H9 (cell line): ENCODE data around the gene UTP11. TPM values are rescaled to one million over a fixed set of nuclear protein-coding genes. Genes with fewer than 3 reads are reported as not detected.
"Not testable (repeated sequence)": the region's sequence is repeated elsewhere in the genome, so short reads cannot be mapped to it uniquely, and the experiment has no call there.

Source experiments
- DNase-seq: peaks from one replicate; pipeline ENCODE4 v3.0.0-alpha.2; 2017
- H2AFZ ChIP-seq: one replicate; pipeline ENCODE4 v1.6.1; 2013; ENCODE audit warnings: mild to moderate bottlenecking, low read length, control low read depth, moderate library complexity
- H2AK5ac ChIP-seq: 2 replicates; pipeline ENCODE4 v1.6.1; 2013; ENCODE audit warnings: low read length, control low read depth, mixed read lengths; ENCODE audit not compliant: insufficient read length
- H2BK120ac ChIP-seq: one replicate; pipeline ENCODE4 v1.6.1; 2013; ENCODE audit warnings: low read depth, mild to moderate bottlenecking, low read length, control low read depth, inconsistent platforms; ENCODE audit not compliant: poor library complexity, severe bottlenecking
- H2BK12ac ChIP-seq: 2 replicates; pipeline ENCODE4 v1.6.1; 2013; ENCODE audit warnings: low read length, control low read depth, mixed read lengths, low read depth; ENCODE audit not compliant: insufficient read length
- H2BK15ac ChIP-seq: 2 replicates; pipeline ENCODE4 v1.6.1; 2013; ENCODE audit warnings: low read depth, low read length, control low read depth
- H2BK20ac ChIP-seq: one replicate; pipeline ENCODE4 v1.6.1; 2013; ENCODE audit warnings: low read depth, mild to moderate bottlenecking, low read length, control low read depth, inconsistent platforms; ENCODE audit not compliant: poor library complexity, severe bottlenecking
- H2BK5ac ChIP-seq: 2 replicates; pipeline ENCODE4 v1.6.1; 2013; ENCODE audit warnings: low read length, control low read depth, mixed read lengths; ENCODE audit not compliant: insufficient read length
- H3K14ac ChIP-seq: 2 replicates; pipeline ENCODE4 v1.6.1; 2013; ENCODE audit warnings: low read length, control low read depth; ENCODE audit not compliant: insufficient read depth
- H3K18ac ChIP-seq: 2 replicates; pipeline ENCODE4 v1.6.1; 2013; ENCODE audit warnings: low read depth, mild to moderate bottlenecking, mixed read lengths, low read length, control low read depth; ENCODE audit not compliant: insufficient read length
- H3K23ac ChIP-seq: 2 replicates; pipeline ENCODE4 v1.6.1; 2013; ENCODE audit warnings: low read length, control low read depth, mixed read lengths, low read depth; ENCODE audit not compliant: insufficient read length
- H3K23me2 ChIP-seq: 2 replicates; pipeline ENCODE4 v1.6.1; 2013; ENCODE audit warnings: low read depth, mild to moderate bottlenecking, mixed read lengths, low read length, control low read depth; ENCODE audit not compliant: insufficient read length, poor library complexity, severe bottlenecking
- H3K27ac ChIP-seq: 2 replicates; pipeline ENCODE4 v1.5.1; 2013; ENCODE audit warnings: low read length, control low read depth, mixed read lengths, low read depth; ENCODE audit not compliant: insufficient read length
- H3K27me3 ChIP-seq: 2 replicates; pipeline ENCODE4 v1.6.1; 2013; ENCODE audit warnings: low read length, control low read depth, inconsistent platforms; ENCODE audit not compliant: insufficient read depth
- H3K4ac ChIP-seq: 2 replicates; pipeline ENCODE4 v1.6.1; 2013; ENCODE audit warnings: low read depth, mild to moderate bottlenecking, control low read depth, inconsistent platforms, low read length, moderate library complexity
- H3K4me1 ChIP-seq: 2 replicates; pipeline ENCODE4 v1.6.1; 2013; ENCODE audit warnings: low read length, control low read depth, inconsistent platforms; ENCODE audit not compliant: insufficient read depth
- H3K4me2 ChIP-seq: 2 replicates; pipeline ENCODE4 v1.6.1; 2013; ENCODE audit warnings: low read length, control low read depth, mixed read lengths; ENCODE audit not compliant: insufficient read length, insufficient read depth
- H3K56ac ChIP-seq: 2 replicates; pipeline ENCODE4 v1.6.1; 2013; ENCODE audit warnings: low read depth, mild to moderate bottlenecking, mixed read lengths, low read length, control low read depth; ENCODE audit not compliant: insufficient read length
- H3K79me1 ChIP-seq: 2 replicates; pipeline ENCODE4 v1.6.1; 2013; ENCODE audit warnings: low read depth, mild to moderate bottlenecking, moderate library complexity, low read length, control low read depth, inconsistent platforms; ENCODE audit not compliant: insufficient read depth, poor library complexity, severe bottlenecking
- H3K79me2 ChIP-seq: 2 replicates; pipeline ENCODE4 v1.6.1; 2013; ENCODE audit warnings: low read length, control low read depth, inconsistent platforms; ENCODE audit not compliant: insufficient read depth
- H3K9ac ChIP-seq: 2 replicates; pipeline ENCODE4 v1.6.1; 2013; ENCODE audit warnings: low read length, control low read depth, mixed read lengths; ENCODE audit not compliant: insufficient read length; ENCODE audit errors: extremely low read depth
- H3K9me3 ChIP-seq: one replicate; pipeline ENCODE4 v1.6.1; 2013; ENCODE audit warnings: low read depth, low read length, inconsistent platforms; ENCODE audit not compliant: control insufficient read depth
- H3T11ph ChIP-seq: one replicate; pipeline ENCODE4 v1.6.1; 2013; ENCODE audit warnings: mild to moderate bottlenecking, low read length, control low read depth, inconsistent platforms
- H4K20me1 ChIP-seq: one replicate; pipeline ENCODE4 v1.6.1; 2013; ENCODE audit not compliant: control insufficient read depth, insufficient read length, insufficient read depth
- H4K5ac ChIP-seq: 2 replicates; pipeline ENCODE4 v1.6.1; 2013; ENCODE audit warnings: low read depth, mild to moderate bottlenecking, mixed read lengths, low read length, control low read depth; ENCODE audit not compliant: insufficient read length
- H4K8ac ChIP-seq: replicated peaks from 2 replicates; pipeline ENCODE4 v1.6.1; 2013; ENCODE audit warnings: low read length, control low read depth, mixed read lengths, low read depth; ENCODE audit not compliant: insufficient read length
- H4K91ac ChIP-seq: 2 replicates; pipeline ENCODE4 v1.6.1; 2013; ENCODE audit warnings: low read depth, mild to moderate bottlenecking, moderate library complexity, mixed read lengths, low read length, control low read depth; ENCODE audit not compliant: insufficient read length
- H3K27ac Mint-ChIP-seq, 3 experiments: 2 replicates in 2 of 3; 3 replicates in 1 of 3; pipeline ENCODE4 v1.8.0; 2020 to 2021; ENCODE audit warnings: mixed read lengths in 3 of 3, mild to moderate bottlenecking in 1 of 3, moderate library complexity in 1 of 3
- H3K27me3 Mint-ChIP-seq: 2 replicates; pipeline ENCODE4 v1.8.0; 2021; ENCODE audit warnings: low read depth, mild to moderate bottlenecking, moderate library complexity, mixed read lengths
- H3K36me3 Mint-ChIP-seq, 3 experiments: 2 replicates in 2 of 3; 3 replicates in 1 of 3; pipeline ENCODE4 v1.8.0; 2020 to 2021; ENCODE audit warnings: low read depth in 3 of 3, mixed read lengths in 3 of 3; ENCODE audit not compliant: insufficient read depth in 1 of 3
- H3K4me1 Mint-ChIP-seq, 2 experiments: 2 replicates each; pipeline ENCODE4 v1.8.0; 2020; ENCODE audit warnings: mixed read lengths in 2 of 2
- H3K4me3 Mint-ChIP-seq, 2 experiments: 2 replicates in 1 of 2; 3 replicates in 1 of 2; pipeline ENCODE4 v1.8.0; 2020 to 2021; ENCODE audit warnings: mild to moderate bottlenecking in 2 of 2, mixed read lengths in 2 of 2, moderate library complexity in 1 of 2
- H3K9me3 Mint-ChIP-seq, 2 experiments: 2 replicates in 1 of 2; 3 replicates in 1 of 2; pipeline ENCODE4 v1.8.0; 2020; ENCODE audit warnings: mild to moderate bottlenecking in 2 of 2, mixed read lengths in 2 of 2, moderate library complexity in 1 of 2
- WGBS: extraction: QIAGEN DNeasy Blood & Tissue Kit; methylation state at CpG from one replicate; pipeline ENCODE4 v1.1.7; 2013; ENCODE audit warnings: missing lambda C conversion rate, low lambda C conversion rate, mixed read lengths; ENCODE audit not compliant: insufficient read length; ENCODE audit errors: extremely low coverage; 5-methylcytosine and 5-hydroxymethylcytosine counted together
- total RNA-seq: library from RNA; stranded (reverse); gene quantifications from 2 replicates; pipeline ENCODE4 v1.2.1, GENCODE V29; 2021
- TF ChIP-seq, protein P1 (sequence below): fragments of 200-600 bp; sonication (generic); conservative IDR thresholded peaks from 3 replicates; pipeline ENCODE4 v1.8.0; 2021; ENCODE audit warnings: antibody characterized with exemption, mild to moderate bottlenecking

Gene UTP11
- total RNA-seq, 1 experiment from 2014 or later, result 63.1 TPM

DNA sequence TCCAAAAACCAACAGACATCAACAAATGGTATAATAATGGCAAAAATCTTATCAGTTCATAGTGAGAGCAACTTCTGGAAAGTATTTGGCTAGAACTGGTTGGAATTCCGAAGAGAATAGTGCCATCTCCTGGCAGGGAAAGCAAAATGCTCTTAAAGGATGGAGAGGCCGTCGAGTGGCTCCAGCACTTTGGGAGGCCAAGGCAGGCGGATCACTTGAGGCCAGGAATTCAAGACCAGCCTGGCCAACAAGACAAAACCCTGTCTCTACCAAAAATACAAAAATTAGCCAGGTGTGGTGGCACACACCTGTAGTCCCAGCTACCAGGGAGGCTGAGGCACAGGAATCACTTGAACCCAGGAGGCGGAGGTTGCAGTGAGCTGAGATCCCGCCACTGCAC lies 37.5 kb upstream of the UTP11 start:
- not testable (repeated sequence) for H3K27ac Mint-ChIP-seq, H3K23me2 ChIP-seq, H3K79me2 ChIP-seq

More for the DNA sequence above, 37.5 kb upstream of the UTP11 start:
- H3K9ac ChIP-seq, H2BK12ac ChIP-seq, H3T11ph ChIP-seq, H4K20me1 ChIP-seq, H4K8ac ChIP-seq, H2AK5ac ChIP-seq, H3K56ac ChIP-seq, H3K4me1 ChIP-seq, H2BK5ac ChIP-seq, H3K27me3 ChIP-seq, H4K91ac ChIP-seq, H3K9me3 ChIP-seq, H3K27ac ChIP-seq, H3K4me3 Mint-ChIP-seq, H4K5ac ChIP-seq, H3K18ac ChIP-seq, H2AFZ ChIP-seq, H3K23ac ChIP-seq, H3K79me1 ChIP-seq, H2BK15ac ChIP-seq, H3K4me1 Mint-ChIP-seq, H3K4me2 ChIP-seq, H3K9me3 Mint-ChIP-seq, H3K14ac ChIP-seq, H2BK120ac ChIP-seq, H3K27me3 Mint-ChIP-seq, H2BK20ac ChIP-seq, H3K4ac ChIP-seq: not testable (repeated sequence)
- H3K36me3 Mint-ChIP-seq, result peaks cover 69 to 100% (median 88%) of the 10 kb centered on the region in 3 experiments
- WGBS, result no CpG with 5 or more reads among the region's 6 CpGs
- TF ChIP-seq, protein P1, sequence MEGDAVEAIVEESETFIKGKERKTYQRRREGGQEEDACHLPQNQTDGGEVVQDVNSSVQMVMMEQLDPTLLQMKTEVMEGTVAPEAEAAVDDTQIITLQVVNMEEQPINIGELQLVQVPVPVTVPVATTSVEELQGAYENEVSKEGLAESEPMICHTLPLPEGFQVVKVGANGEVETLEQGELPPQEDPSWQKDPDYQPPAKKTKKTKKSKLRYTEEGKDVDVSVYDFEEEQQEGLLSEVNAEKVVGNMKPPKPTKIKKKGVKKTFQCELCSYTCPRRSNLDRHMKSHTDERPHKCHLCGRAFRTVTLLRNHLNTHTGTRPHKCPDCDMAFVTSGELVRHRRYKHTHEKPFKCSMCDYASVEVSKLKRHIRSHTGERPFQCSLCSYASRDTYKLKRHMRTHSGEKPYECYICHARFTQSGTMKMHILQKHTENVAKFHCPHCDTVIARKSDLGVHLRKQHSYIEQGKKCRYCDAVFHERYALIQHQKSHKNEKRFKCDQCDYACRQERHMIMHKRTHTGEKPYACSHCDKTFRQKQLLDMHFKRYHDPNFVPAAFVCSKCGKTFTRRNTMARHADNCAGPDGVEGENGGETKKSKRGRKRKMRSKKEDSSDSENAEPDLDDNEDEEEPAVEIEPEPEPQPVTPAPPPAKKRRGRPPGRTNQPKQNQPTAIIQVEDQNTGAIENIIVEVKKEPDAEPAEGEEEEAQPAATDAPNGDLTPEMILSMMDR, result peak; percentile 84
- peak; percentile 42 for DNase-seq
